ENCODE results near the gene ARHGEF39. TPM values are rescaled to one million over a fixed set of nuclear protein-coding genes. Genes with fewer than 3 reads are reported as not detected.

Gene ARHGEF39
- total RNA-seq, 4 donors from 2014 or later = 0.52 to 2.2 (median 0.81) TPM

GRCh38 chr9:35636135-35636876 lies 28.7 kb downstream of the ARHGEF39 start:
- TF ChIP-seq POLR2AphosphoS5 (IDR thresholded peaks at IDR 0.05) = no peak
- TF ChIP-seq EP300 (IDR thresholded peaks at IDR 0.05) = no peak
- TF ChIP-seq CTCF (IDR thresholded peaks at IDR 0.05) = no peak
- TF ChIP-seq POLR2A (IDR thresholded peaks at IDR 0.05) = no peak
- H3K4me3 ChIP-seq = no peak overlapping the region
- no peak for ATAC-seq
- H3K4me1 ChIP-seq = no peaks in the 10 kb centered on the region
- no peaks in the 10 kb centered on the region for H3K27me3 ChIP-seq
- no peaks in the 10 kb centered on the region for H3K9me3 ChIP-seq
- peaks cover 0 to 9% of the 10 kb centered on the region in 2 donors for H3K36me3 ChIP-seq
- WGBS, 2 donors (ENCODE audit: low coverage in 1 of 2) = 56 to 64% methylated on average over 2 to 4 of the region's 9 CpGs
- H3K27ac ChIP-seq = no peak overlapping the region

- no peaks in the 10 kb centered on the region for H3K4me1 ChIP-seq
- no peaks in the 10 kb centered on the region for H3K27me3 ChIP-seq
- H3K27ac ChIP-seq = no peak overlapping the region
- H3K4me3 ChIP-seq = no peak overlapping the region
- peaks cover 0 to 4% of the 10 kb centered on the region in 2 donors for H3K36me3 ChIP-seq
- no peak for TF ChIP-seq EP300 (IDR thresholded peaks at IDR 0.05)
- no peak for TF ChIP-seq POLR2AphosphoS5 (IDR thresholded peaks at IDR 0.05)
- TF ChIP-seq POLR2A (IDR thresholded peaks at IDR 0.05) = no peak
- no peak for TF ChIP-seq CTCF (IDR thresholded peaks at IDR 0.05)
- no peak for ATAC-seq
- no peaks in the 10 kb centered on the region for H3K9me3 ChIP-seq
Observed at GRCh38 chr9:35635730-35636129, 29.3 kb downstream of the ARHGEF39 start.

DNA sequence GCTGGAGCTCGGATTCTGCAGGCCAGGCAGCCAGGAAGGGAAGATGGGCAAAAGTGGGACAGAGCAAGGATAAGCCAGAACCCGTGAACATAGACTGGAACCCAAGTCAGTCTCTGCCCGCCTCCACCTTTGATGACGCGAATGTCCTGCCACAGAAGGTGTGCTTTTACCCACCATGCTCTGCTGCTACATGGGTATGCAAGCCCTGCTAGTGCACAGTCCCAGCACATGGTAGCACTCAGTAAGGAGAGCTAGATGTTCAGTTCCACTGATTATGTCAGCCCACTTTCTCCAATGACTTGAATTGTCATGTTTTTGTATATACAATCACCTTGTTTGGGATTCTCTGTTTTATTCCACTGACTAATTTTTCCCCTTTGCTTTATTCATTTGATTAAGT lies 35.4 kb downstream of the ARHGEF39 start:
- no peaks in the 10 kb centered on the region for H3K27me3 ChIP-seq

GRCh38 chr9:35628389-35628991 lies 36.5 kb downstream of the ARHGEF39 start:
- H3K27ac ChIP-seq = no peak overlapping the region
- H3K36me3 ChIP-seq = no peaks in the 10 kb centered on the region
- no peaks in the 10 kb centered on the region for H3K4me1 ChIP-seq
- no peaks in the 10 kb centered on the region for H3K27me3 ChIP-seq
- no peaks in the 10 kb centered on the region for H3K9me3 ChIP-seq
- TF ChIP-seq CTCF (IDR thresholded peaks at IDR 0.05) (no peak), POLR2A (IDR thresholded peaks at IDR 0.05) (no peak), EP300 (IDR thresholded peaks at IDR 0.05) (no peak), POLR2AphosphoS5 (IDR thresholded peaks at IDR 0.05) (no peak)
- WGBS, 2 donors (ENCODE audit: low coverage in 1 of 2) = 88 to 95% methylated on average over 3 to 4 of the region's 6 CpGs
- no peak for ATAC-seq
- no peak overlapping the region for H3K4me3 ChIP-seq

More for the DNA sequence above, 35.4 kb downstream of the ARHGEF39 start:
- Histone ChIP-seq H3K36me3 (no peaks in the 10 kb centered on the region), H3K9me3 (no peaks in the 10 kb centered on the region), H3K4me3 (no peak overlapping the region), H3K4me1 (no peaks in the 10 kb centered on the region), H3K27ac (no peak overlapping the region)
- WGBS, 2 donors (ENCODE audit: low coverage in 1 of 2) = 80 to 83% methylated on average over 1 of the region's 5 CpGs
- TF ChIP-seq EP300 (IDR thresholded peaks at IDR 0.05) (no peak), POLR2AphosphoS5 (IDR thresholded peaks at IDR 0.05) (no peak), CTCF (IDR thresholded peaks at IDR 0.05) (no peak), POLR2A (IDR thresholded peaks at IDR 0.05) (no peak)
- ATAC-seq = no peak

- no peaks in the 10 kb centered on the region for H3K9me3 ChIP-seq
- H3K27me3 ChIP-seq = no peaks in the 10 kb centered on the region
- H3K36me3 ChIP-seq = no peaks in the 10 kb centered on the region
- H3K4me3 ChIP-seq = no peak overlapping the region
- no peak overlapping the region for H3K27ac ChIP-seq
- WGBS, 2 donors (ENCODE audit: low coverage in 1 of 2) = 80 to 83% methylated on average over 1 to 2 of the region's 2 CpGs
- H3K4me1 ChIP-seq = no peaks in the 10 kb centered on the region
- no peak for ATAC-seq
- TF ChIP-seq POLR2AphosphoS5 (IDR thresholded peaks at IDR 0.05) (no peak), POLR2A (IDR thresholded peaks at IDR 0.05) (no peak), EP300 (IDR thresholded peaks at IDR 0.05) (no peak), CTCF (IDR thresholded peaks at IDR 0.05) (no peak)
Observed at GRCh38 chr9:35627575-35627974, 37.4 kb downstream of the ARHGEF39 start.
